Nephron (organoid): Measurements from ENCODE around the gene HIPK2.

ENCODE experiments used
- H3K27ac Mint-ChIP-seq, 3 experiments: 2 replicates each; pipeline ENCODE4 v1.8.0; 2020; ENCODE audit warnings: mixed read lengths in 3 of 3, mild to moderate bottlenecking in 2 of 3, moderate library complexity in 1 of 3
- H3K27me3 Mint-ChIP-seq: 2 replicates; pipeline ENCODE4 v1.8.0; 2021; ENCODE audit warnings: low read depth, mild to moderate bottlenecking, moderate library complexity, mixed read lengths
- H3K36me3 Mint-ChIP-seq: 2 replicates; pipeline ENCODE4 v1.8.0; 2020; ENCODE audit warnings: low read depth, mixed read lengths
- H3K4me1 Mint-ChIP-seq: 2 replicates; pipeline ENCODE4 v1.8.0; 2020; ENCODE audit warnings: mixed read lengths
- H3K4me3 Mint-ChIP-seq, 3 experiments: 2 replicates each; pipeline ENCODE4 v1.8.0; 2020; ENCODE audit warnings: mild to moderate bottlenecking in 3 of 3, mixed read lengths in 3 of 3, moderate library complexity in 2 of 3
- H3K9me3 Mint-ChIP-seq: 2 replicates; pipeline ENCODE4 v1.8.0; 2020; ENCODE audit warnings: mixed read lengths
- TF ChIP-seq, protein P1 (sequence below), 3 experiments: fragments of 200-600 bp; sonication (generic); IDR thresholded peaks; one replicate each; pipeline ENCODE4 v1.5.0; 2021; ENCODE audit warnings: antibody characterized with exemption in 3 of 3; ENCODE audit not compliant: unreplicated experiment in 3 of 3

The HIPK2 gene

DNA sequence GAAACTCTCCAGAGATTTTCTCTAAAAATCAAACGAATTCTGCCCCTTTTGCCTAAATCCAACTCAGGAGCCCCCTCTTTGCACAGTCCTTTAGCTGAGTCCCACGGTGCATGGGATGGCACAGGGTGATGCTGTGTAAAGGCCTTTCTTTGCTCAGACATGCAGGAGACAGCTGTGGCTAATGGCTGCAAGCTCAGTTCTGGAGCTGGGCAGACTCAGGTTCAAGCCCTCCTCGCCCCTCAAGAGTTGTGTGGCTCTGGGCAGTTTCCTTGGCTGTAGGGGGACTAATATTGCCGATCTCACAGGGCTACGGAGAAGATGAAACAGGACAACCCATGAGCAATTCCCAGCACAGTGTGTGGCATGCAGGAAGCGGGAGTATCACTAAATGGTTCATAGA is 211.7 kb downstream of the HIPK2 start:
- H3K4me1 Mint-ChIP-seq: peaks cover 7% of the 10 kb centered on the region
- TF ChIP-seq, protein P1, sequence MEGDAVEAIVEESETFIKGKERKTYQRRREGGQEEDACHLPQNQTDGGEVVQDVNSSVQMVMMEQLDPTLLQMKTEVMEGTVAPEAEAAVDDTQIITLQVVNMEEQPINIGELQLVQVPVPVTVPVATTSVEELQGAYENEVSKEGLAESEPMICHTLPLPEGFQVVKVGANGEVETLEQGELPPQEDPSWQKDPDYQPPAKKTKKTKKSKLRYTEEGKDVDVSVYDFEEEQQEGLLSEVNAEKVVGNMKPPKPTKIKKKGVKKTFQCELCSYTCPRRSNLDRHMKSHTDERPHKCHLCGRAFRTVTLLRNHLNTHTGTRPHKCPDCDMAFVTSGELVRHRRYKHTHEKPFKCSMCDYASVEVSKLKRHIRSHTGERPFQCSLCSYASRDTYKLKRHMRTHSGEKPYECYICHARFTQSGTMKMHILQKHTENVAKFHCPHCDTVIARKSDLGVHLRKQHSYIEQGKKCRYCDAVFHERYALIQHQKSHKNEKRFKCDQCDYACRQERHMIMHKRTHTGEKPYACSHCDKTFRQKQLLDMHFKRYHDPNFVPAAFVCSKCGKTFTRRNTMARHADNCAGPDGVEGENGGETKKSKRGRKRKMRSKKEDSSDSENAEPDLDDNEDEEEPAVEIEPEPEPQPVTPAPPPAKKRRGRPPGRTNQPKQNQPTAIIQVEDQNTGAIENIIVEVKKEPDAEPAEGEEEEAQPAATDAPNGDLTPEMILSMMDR (IDR thresholded peaks at IDR 0.05; ENCODE audit: unreplicated experiment in 3 of 3): no peak
- H3K9me3 Mint-ChIP-seq: no peaks in the 10 kb centered on the region
- no peak overlapping the region for H3K4me3 Mint-ChIP-seq
- H3K27me3 Mint-ChIP-seq: no peaks in the 10 kb centered on the region
- H3K36me3 Mint-ChIP-seq: peaks cover 72% of the 10 kb centered on the region
- H3K27ac Mint-ChIP-seq: no peak overlapping the region

DNA sequence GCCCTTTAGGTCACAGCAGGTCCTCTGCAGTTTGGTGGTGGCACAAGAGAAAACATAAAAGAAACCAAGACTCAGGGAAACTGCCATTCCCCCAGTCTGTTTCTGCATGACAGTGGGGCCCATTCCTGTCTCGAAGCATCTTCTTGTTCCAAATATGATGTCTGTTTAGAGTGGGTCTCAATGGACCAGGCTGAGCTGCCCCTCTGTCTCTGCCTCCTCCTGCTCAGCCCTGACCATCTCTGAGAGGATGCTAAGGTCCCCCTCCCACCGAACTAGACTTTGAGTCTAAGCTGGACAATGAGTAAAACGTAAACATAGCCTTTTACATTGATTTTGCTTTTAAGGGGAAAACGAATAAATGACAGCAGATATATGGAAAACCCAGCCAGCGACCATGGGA is 213.9 kb downstream of the HIPK2 start:
- H3K36me3 Mint-ChIP-seq: peaks cover 76% of the 10 kb centered on the region
- no peak overlapping the region for H3K27ac Mint-ChIP-seq
- TF ChIP-seq, protein P1 (IDR thresholded peaks at IDR 0.05; ENCODE audit: unreplicated experiment in 3 of 3): no peak
- H3K9me3 Mint-ChIP-seq: no peaks in the 10 kb centered on the region
- H3K4me3 Mint-ChIP-seq: no peak overlapping the region
- H3K27me3 Mint-ChIP-seq: peaks cover 2% of the 10 kb centered on the region
- no peaks in the 10 kb centered on the region for H3K4me1 Mint-ChIP-seq

DNA sequence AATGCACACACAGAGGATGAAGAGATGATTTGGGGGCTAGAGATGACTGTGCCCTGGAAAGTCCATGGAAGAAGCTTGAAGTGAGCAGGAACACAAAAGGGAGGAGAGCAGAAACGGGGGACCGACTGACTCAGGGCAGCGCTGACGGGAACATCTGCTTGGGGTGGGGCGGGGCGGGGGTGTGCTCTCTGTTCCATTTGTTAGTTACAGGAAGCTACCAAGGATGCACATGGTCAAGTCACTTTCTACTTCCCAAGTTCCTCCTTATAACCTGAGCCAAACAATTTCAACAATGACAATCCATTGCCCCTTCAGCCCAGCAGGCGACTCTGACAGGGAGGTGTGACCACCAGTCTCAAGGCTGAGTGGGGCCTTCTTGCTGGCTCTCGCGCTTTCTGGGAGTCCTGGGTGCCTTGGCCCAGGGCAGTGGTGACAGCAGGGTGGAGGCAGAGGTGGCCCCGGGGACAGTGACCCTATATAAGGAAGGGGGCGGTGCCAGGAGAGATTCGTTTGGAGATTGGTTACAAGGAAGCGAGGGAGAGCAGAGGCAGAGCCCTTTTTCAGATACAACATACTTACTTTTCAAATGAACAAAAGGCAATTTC is 214.7 kb downstream of the HIPK2 start:
- H3K36me3 Mint-ChIP-seq: peaks cover 70% of the 10 kb centered on the region
- H3K4me3 Mint-ChIP-seq: no peak overlapping the region
- peaks cover 7% of the 10 kb centered on the region for H3K27me3 Mint-ChIP-seq
- no peaks in the 10 kb centered on the region for H3K9me3 Mint-ChIP-seq
- TF ChIP-seq, protein P1 (IDR thresholded peaks at IDR 0.05; ENCODE audit: unreplicated experiment in 3 of 3): no peak
- no peaks in the 10 kb centered on the region for H3K4me1 Mint-ChIP-seq
- no peak overlapping the region for H3K27ac Mint-ChIP-seq

DNA sequence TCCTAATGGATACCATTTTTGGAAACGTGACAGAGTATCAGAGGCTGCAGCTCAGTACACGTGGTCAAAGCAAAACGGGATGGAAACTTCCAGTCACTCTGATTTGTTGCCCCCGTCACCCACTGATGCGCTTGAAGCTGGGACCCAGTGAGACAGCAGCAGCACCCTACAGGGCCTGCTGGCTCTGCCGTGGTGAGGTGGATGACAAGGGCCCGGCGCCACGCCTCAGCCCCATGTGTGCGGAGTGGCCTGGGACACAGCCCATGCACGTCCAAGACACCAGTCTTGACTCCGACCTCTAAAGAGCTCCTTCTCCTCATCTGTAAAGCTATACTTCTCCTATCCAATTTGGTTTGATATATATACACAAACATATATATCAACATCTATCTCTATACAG is 215.3 kb downstream of the HIPK2 start:
- Mint-ChIP-seq H3K4me3 (no peak overlapping the region), H3K27ac (no peak overlapping the region), H3K4me1 (no peaks in the 10 kb centered on the region), H3K36me3 (peaks cover 65% of the 10 kb centered on the region), H3K9me3 (no peaks in the 10 kb centered on the region), H3K27me3 (peaks cover 10% of the 10 kb centered on the region)
- TF ChIP-seq, protein P1 (IDR thresholded peaks at IDR 0.05; ENCODE audit: unreplicated experiment in 3 of 3): no peak

DNA sequence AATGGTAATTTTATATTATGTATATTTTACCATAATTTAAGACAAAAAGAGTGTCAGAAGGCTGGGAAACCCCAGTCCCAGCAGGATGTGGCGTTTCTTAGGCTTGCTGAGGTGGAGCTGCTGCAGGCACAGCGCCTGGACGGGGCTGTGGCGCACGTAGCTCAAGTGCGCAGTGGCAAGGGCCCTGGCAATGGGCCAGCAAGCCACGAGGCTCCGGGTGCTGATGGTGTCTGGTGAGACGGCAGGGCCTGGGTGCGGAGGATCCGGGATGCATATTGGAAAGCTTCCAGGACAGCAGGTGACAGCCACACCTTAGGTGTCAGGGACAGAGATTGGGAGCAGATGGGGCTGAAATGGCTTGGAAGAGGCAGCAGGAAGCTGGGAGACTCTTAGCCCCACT is 217.1 kb downstream of the HIPK2 start:
- no peaks in the 10 kb centered on the region for H3K9me3 Mint-ChIP-seq
- TF ChIP-seq, protein P1 (IDR thresholded peaks at IDR 0.05; ENCODE audit: unreplicated experiment in 3 of 3): no peak

DNA sequence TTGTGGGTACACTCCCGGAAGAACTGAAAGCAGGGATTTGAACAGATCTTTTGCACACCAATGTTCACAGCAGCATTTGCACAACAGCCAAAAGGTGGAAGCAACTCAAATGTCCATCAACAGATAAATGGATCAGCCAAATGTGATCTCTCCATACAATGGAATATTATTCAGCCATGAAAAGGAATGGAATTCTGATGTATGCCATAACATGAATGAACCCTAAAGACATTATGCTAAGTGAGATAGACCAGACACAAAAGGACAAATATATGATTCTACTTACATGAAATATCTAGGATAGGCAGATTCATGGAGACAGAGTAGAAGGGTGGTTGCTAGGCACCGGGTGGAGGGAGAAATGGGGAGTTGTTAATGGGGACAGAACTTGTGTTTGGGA is 217.6 kb downstream of the HIPK2 start:
- Mint-ChIP-seq H3K27me3 (peaks cover 14% of the 10 kb centered on the region), H3K36me3 (peaks cover 48% of the 10 kb centered on the region), H3K27ac (no peak overlapping the region), H3K4me1 (no peaks in the 10 kb centered on the region), H3K4me3 (no peak overlapping the region), H3K9me3 (peaks cover under 1% of the 10 kb centered on the region)
- TF ChIP-seq, protein P1 (IDR thresholded peaks at IDR 0.05; ENCODE audit: unreplicated experiment in 3 of 3): no peak

More for the DNA sequence above, 217.1 kb downstream of the HIPK2 start:
- H3K4me1 Mint-ChIP-seq: no peaks in the 10 kb centered on the region
- no peak overlapping the region for H3K27ac Mint-ChIP-seq
- H3K36me3 Mint-ChIP-seq: peaks cover 51% of the 10 kb centered on the region
- peaks cover 14% of the 10 kb centered on the region for H3K27me3 Mint-ChIP-seq
- no peak overlapping the region for H3K4me3 Mint-ChIP-seq
